IMR-90 (cell line): Measurements from ENCODE around the gene DENR. TPM values are rescaled to one million over a fixed set of nuclear protein-coding genes. Genes with fewer than 3 reads are reported as not detected.

ENCODE experiments used
- ATAC-seq: fragments of 200-7000 bp; cut with Tn5 transposase; 2 replicates; pipeline ENCODE4 v1.9.1; 2020; ENCODE audit warnings: low read depth, mild to moderate bottlenecking, moderate library complexity
- BruUV-seq: library from RNA; stranded (reverse); fragments of 400-500 nt; replicated peaks from 2 replicates; lab custom pipeline; 2021; lab: Mats Ljungman, UMichigan
- CTCF ChIA-PET: fragments of 300-600 bp; formaldehyde crosslinking; extraction: SDS; loops from one replicate; lab custom pipeline; 2021; ENCODE audit warnings: antibody characterized with exemption; lab: Yijun Ruan, JAX
- POLR2A ChIA-PET: fragments of 300-600 bp; sonication (Branson Sonifier 250); formaldehyde crosslinking; loops from one replicate; lab custom pipeline; 2022; ENCODE audit warnings: antibody characterized with exemption; ENCODE audit not compliant: unreplicated experiment; lab: Charles Lee
- DNase-seq: peaks from one replicate; pipeline ENCODE4 v3.0.0; 2013
- H2AFZ ChIP-seq: replicated peaks from 2 replicates; pipeline ENCODE3; 2013; ENCODE audit warnings: low read length, mild to moderate bottlenecking; ENCODE audit not compliant: poor library complexity
- H2AK5ac ChIP-seq: 2 replicates; pipeline ENCODE4 v1.6.1; 2013; ENCODE audit warnings: low read depth, low read length, inconsistent platforms
- H2AK9ac ChIP-seq: replicated peaks from 2 replicates; pipeline ENCODE3; 2013; ENCODE audit warnings: mild to moderate bottlenecking, low read depth, low read length, moderate library complexity; ENCODE audit not compliant: poor library complexity
- H2BK120ac ChIP-seq: 2 replicates; pipeline ENCODE4 v1.6.1; 2013; ENCODE audit warnings: low read depth, low read length, inconsistent platforms
- H2BK15ac ChIP-seq: 3 replicates; pipeline ENCODE4 v1.6.1; 2013; ENCODE audit warnings: low read depth, low read length, inconsistent platforms
- H2BK20ac ChIP-seq: 2 replicates; pipeline ENCODE4 v1.6.1; 2013; ENCODE audit warnings: low read depth, mild to moderate bottlenecking, inconsistent platforms, low read length, moderate library complexity
- H2BK5ac ChIP-seq: 2 replicates; pipeline ENCODE4 v1.6.1; 2013; ENCODE audit warnings: mild to moderate bottlenecking, low read depth, low read length, inconsistent platforms; ENCODE audit not compliant: poor library complexity, severe bottlenecking
- H3K14ac ChIP-seq: replicated peaks from 2 replicates; pipeline ENCODE4 v1.6.1; 2013; ENCODE audit warnings: low read depth, low read length, inconsistent platforms
- H3K18ac ChIP-seq: 2 replicates; pipeline ENCODE4 v1.6.1; 2013; ENCODE audit warnings: low read depth, low read length, control low read depth
- H3K23ac ChIP-seq: 2 replicates; pipeline ENCODE4 v1.6.1; 2013; ENCODE audit warnings: low read depth, low read length, inconsistent platforms
- H3K27ac ChIP-seq: 2 replicates; pipeline ENCODE4 v1.5.1; 2013; ENCODE audit warnings: mild to moderate bottlenecking, control low read depth, low read length; ENCODE audit not compliant: insufficient read depth
- H3K27me3 ChIP-seq: 2 replicates; pipeline ENCODE4 v1.6.1; 2013; ENCODE audit warnings: low read length; ENCODE audit not compliant: control insufficient read depth, insufficient read depth
- H3K36me3 ChIP-seq: 2 replicates; pipeline ENCODE4 v1.6.1; 2013; ENCODE audit warnings: low read length, mixed read lengths; ENCODE audit not compliant: control insufficient read depth, insufficient read depth
- H3K4ac ChIP-seq: 2 replicates; pipeline ENCODE4 v1.6.1; 2013; ENCODE audit warnings: low read depth, low read length, inconsistent platforms
- H3K4me1 ChIP-seq: 2 replicates; pipeline ENCODE4 v1.6.1; 2013; ENCODE audit warnings: low read length, mixed read lengths; ENCODE audit not compliant: control insufficient read depth, insufficient read depth
- H3K4me2 ChIP-seq: 2 replicates; pipeline ENCODE4 v1.6.1; 2013; ENCODE audit warnings: low read depth, mild to moderate bottlenecking, control low read depth, low read length, moderate library complexity
- H3K4me3 ChIP-seq: 2 replicates; pipeline ENCODE4 v1.5.1; 2013; ENCODE audit warnings: low read depth, mild to moderate bottlenecking, control low read depth, low read length, moderate library complexity; ENCODE audit not compliant: insufficient read depth
- H3K56ac ChIP-seq: 2 replicates; pipeline ENCODE4 v1.6.1; 2013; ENCODE audit warnings: low read length, inconsistent platforms; ENCODE audit not compliant: insufficient read depth; ENCODE audit errors: extremely low read depth
- H3K79me1 ChIP-seq, 2 experiments: 2 replicates each; pipeline ENCODE4 v1.6.1; 2013; ENCODE audit warnings: low read length in 2 of 2, inconsistent platforms in 1 of 2, low read depth in 1 of 2
- H3K9ac ChIP-seq: 2 replicates; pipeline ENCODE4 v1.6.1; 2013; ENCODE audit warnings: low read depth, low read length, control low read depth
- H3K9me1 ChIP-seq: 2 replicates; pipeline ENCODE4 v1.6.1; 2013; ENCODE audit warnings: low read length, inconsistent platforms; ENCODE audit not compliant: insufficient read depth
- H3K9me3 ChIP-seq: 2 replicates; pipeline ENCODE4 v1.6.1; 2013; ENCODE audit warnings: low read length; ENCODE audit not compliant: control insufficient read depth, insufficient read depth
- H4K20me1 ChIP-seq: 2 replicates; pipeline ENCODE4 v1.6.1; 2013; ENCODE audit warnings: low read length, inconsistent platforms; ENCODE audit not compliant: insufficient read depth
- H4K5ac ChIP-seq: 2 replicates; pipeline ENCODE4 v1.6.1; 2013; ENCODE audit warnings: mild to moderate bottlenecking, low read depth, low read length, control low read depth
- H4K8ac ChIP-seq, 2 experiments: 2 replicates each; pipeline ENCODE4 v1.6.1; 2013; ENCODE audit warnings: low read depth in 2 of 2, low read length in 2 of 2, control low read depth in 1 of 2, inconsistent platforms in 1 of 2
- H4K91ac ChIP-seq: 2 replicates; pipeline ENCODE4 v1.6.1; 2013; ENCODE audit warnings: low read depth, low read length, inconsistent platforms; ENCODE audit not compliant: insufficient read depth
- FOS ChIP-seq: fragments of 150-350 bp; IDR thresholded peaks from 2 replicates; pipeline ENCODE4 v1.6.1; 2016; ENCODE audit warnings: low read depth, low read length
- MXI1 ChIP-seq: IDR thresholded peaks from 2 replicates; pipeline ENCODE4 v1.6.1; 2012; ENCODE audit warnings: low read depth, mild to moderate bottlenecking, low read length, moderate library complexity, borderline replicate concordance
- RCOR1 ChIP-seq: IDR thresholded peaks from 2 replicates; pipeline ENCODE4 v1.6.1; 2012; ENCODE audit warnings: mild to moderate bottlenecking, low read length, improper control_type of control experiment; ENCODE audit not compliant: insufficient replicate concordance
- SMC3 ChIP-seq: fragments of 150-350 bp; IDR thresholded peaks from 2 replicates; pipeline ENCODE4 v1.6.1; 2016; ENCODE audit warnings: low read depth, mild to moderate bottlenecking, antibody characterized with exemption, low read length, moderate library complexity
- WGBS, 2 experiments: methylation state at CpG; one replicate each; pipeline versions ENCODE4 v1.1.5 to v1.1.7; 2013; ENCODE audit warnings: missing lambda C conversion rate in 2 of 2; ENCODE audit not compliant: insufficient read length in 1 of 2; ENCODE audit errors: extremely low coverage in 2 of 2; 5-methylcytosine and 5-hydroxymethylcytosine counted together
- dilution Hi-C: fragments of 300-500 bp; cut with HindIII; formaldehyde crosslinking; loops from one replicate; pipeline ENCODE4 v1.14.3; 2018; ENCODE audit warnings: low sequenced_read_pairs; ENCODE audit not compliant: unreplicated experiment
- in situ Hi-C: fragments of 300-500 bp; cut with MboI; formaldehyde crosslinking; loops from 3 replicates; pipeline ENCODE4 v1.14.3; 2019; ENCODE audit warnings: low sequenced_read_pairs, inconsistent platforms, mixed read lengths
- intact Hi-C: fragments of 100-400 bp; cut with micrococcal nuclease; formaldehyde crosslinking; loops from 2 replicates; pipeline ENCODE4 v1.10.0; 2022
- polyA plus RNA-seq, 3 experiments: library from polyadenylated mRNA; depleted of rRNA; stranded (reverse); fragments of >200 nt; gene quantifications; 2 replicates each; pipeline ENCODE4 v1.2.3, GENCODE V29; 2012; ENCODE audit warnings: low replicate concordance in 1 of 3
- total RNA-seq: library from RNA; depleted of rRNA; stranded (reverse); fragments of >200 nt; gene quantifications from 2 replicates; pipeline ENCODE4 v1.2.3, GENCODE V29; 2012

Gene DENR
- total and polyA plus RNA-seq, 2 of the 4 experiments (the other 2 are of a cell fraction): 8.2 to 24.5 TPM

DNA sequence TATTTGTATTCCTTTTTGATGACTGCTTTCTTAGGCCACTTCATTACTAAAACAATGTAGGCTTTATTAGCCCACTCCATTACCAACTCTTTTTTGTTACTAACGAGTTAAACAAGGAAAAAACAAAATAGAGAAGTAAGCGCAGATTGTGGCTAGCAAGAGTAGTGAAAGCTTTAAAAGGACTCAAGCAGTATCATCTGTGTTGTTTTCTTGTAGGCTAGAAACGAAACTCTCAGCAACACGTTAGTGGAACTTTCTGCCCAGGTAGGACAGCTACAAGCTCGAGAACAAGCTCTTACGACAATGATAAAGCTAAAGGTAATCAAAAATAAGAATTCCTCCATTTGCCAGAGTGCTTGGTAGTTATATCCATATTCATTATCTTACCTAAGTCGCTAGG lies 32.9 kb downstream of the DENR start:
- Histone ChIP-seq H3K18ac (no peak overlapping the region), H2BK15ac (no peak overlapping the region), H4K5ac (no peak overlapping the region), H3K4me2 (no peak overlapping the region), H4K20me1 (no peaks in the 10 kb centered on the region), H3K56ac (no peak overlapping the region), H3K36me3 (no peaks in the 10 kb centered on the region), H3K79me1 (no peaks in the 10 kb centered on the region), H3K4me3 (no peak overlapping the region), H2AK5ac (no peak overlapping the region), H3K14ac (no peak overlapping the region), H2AK9ac (no peak overlapping the region), H2BK120ac (no peak overlapping the region), H4K91ac (no peak overlapping the region), H3K4me1 (0 out of 2 replicates have a peak, but pooled peaks cover 3% of the 10 kb centered on the region), H3K27ac (no peak overlapping the region), H3K23ac (no peak overlapping the region), H2AFZ (no peak overlapping the region), H4K8ac (no peak overlapping the region), H3K9me3 (no peaks in the 10 kb centered on the region), H3K9ac (no peak overlapping the region), H2BK20ac (no peak overlapping the region), H2BK5ac (no peak overlapping the region), H3K9me1 (no peaks in the 10 kb centered on the region), H3K27me3 (no peaks in the 10 kb centered on the region), H3K4ac (no peak overlapping the region)
- POLR2A ChIA-PET: no interaction called here
- 90% methylated on average over 2 of the region's 7 CpGs; no CpG with 5 or more reads in 1 of the 2 experiments for WGBS, 2 experiments
- BruUV-seq: no TSS peak
- DNase-seq: no peak
- in situ Hi-C loops: no loop called here
- ATAC-seq: no peak
- intact Hi-C loops: no loop called here
- TF ChIP-seq FOS (no peak), MXI1 (no peak), RCOR1 (no peak), SMC3 (no peak)
- CTCF ChIA-PET: interaction anchor here (1.0 kb wide), 1 partner anchor 8 kb away, joined by 4 read pairs; no protein-coding TSS in a partner anchor
- dilution Hi-C loops: no loop called here
